ENCODE data around the gene CYFIP1.

The CYFIP1 gene

GRCh38 chr15:22863356-22863755 lies 116.8 kb downstream of the CYFIP1 start:
- DNase-seq = no peak

- no peak for DNase-seq
Observed at GRCh38 chr15:22861161-22861560, 119.0 kb downstream of the CYFIP1 start.

GRCh38 chr15:22856659-22857058 lies 123.5 kb downstream of the CYFIP1 start:
- DNase-seq = no peak

GRCh38 chr15:22855791-22856190 lies 124.4 kb downstream of the CYFIP1 start:
- no peak for DNase-seq

- DNase-seq = no peak
Observed at GRCh38 chr15:22851513-22851912, 128.7 kb downstream of the CYFIP1 start.

GRCh38 chr15:22850055-22850454 lies 130.1 kb downstream of the CYFIP1 start:
- DNase-seq = no peak

GRCh38 chr15:22846073-22846472 lies 134.1 kb downstream of the CYFIP1 start:
- no peak for DNase-seq

GRCh38 chr15:22845289-22845900 lies 134.8 kb downstream of the CYFIP1 start:
- no peak for DNase-seq

- DNase-seq = no peak
Observed at GRCh38 chr15:22844421-22845288, 135.5 kb downstream of the CYFIP1 start.

GRCh38 chr15:22839046-22839695 lies 141.0 kb downstream of the CYFIP1 start:
- DNase-seq = no peak

GRCh38 chr15:22838292-22839042 lies 141.7 kb downstream of the CYFIP1 start, which contains the start of gene NIPA2:
NIPA2 (plus strand) TSS chr15:22838666; CDS start chr15:22851732, 13,066 bp downstream.
- peak; percentile 100 for DNase-seq

- no peak for DNase-seq
Observed at GRCh38 chr15:22831473-22831872, 148.7 kb downstream of the CYFIP1 start.

GRCh38 chr15:22827125-22827524 lies 153.0 kb downstream of the CYFIP1 start:
- no peak for DNase-seq

GRCh38 chr15:22823495-22824128 lies 156.6 kb downstream of the CYFIP1 start:
- DNase-seq = no peak

GRCh38 chr15:22819651-22820050 lies 160.5 kb downstream of the CYFIP1 start:
- no peak for DNase-seq

All from activated CD8-positive, alpha-beta memory T cell treated with anti-CD3 and anti-CD28 coated beads, Interleukin-2, amount 50 U/mL, for 48 hours (primary cell).